Measurements from ENCODE around the gene GUCA1A. TPM values are rescaled to one million over a fixed set of nuclear protein-coding genes. Genes with fewer than 3 reads are reported as not detected.
"Not testable (repeated sequence)": the region's sequence is repeated elsewhere in the genome, so short reads cannot be mapped to it uniquely, and the experiment has no call there.

GUCA1A gene
- polyA plus RNA-seq, 3 donors, result 0.24 TPM; not detected in 2

DNA sequence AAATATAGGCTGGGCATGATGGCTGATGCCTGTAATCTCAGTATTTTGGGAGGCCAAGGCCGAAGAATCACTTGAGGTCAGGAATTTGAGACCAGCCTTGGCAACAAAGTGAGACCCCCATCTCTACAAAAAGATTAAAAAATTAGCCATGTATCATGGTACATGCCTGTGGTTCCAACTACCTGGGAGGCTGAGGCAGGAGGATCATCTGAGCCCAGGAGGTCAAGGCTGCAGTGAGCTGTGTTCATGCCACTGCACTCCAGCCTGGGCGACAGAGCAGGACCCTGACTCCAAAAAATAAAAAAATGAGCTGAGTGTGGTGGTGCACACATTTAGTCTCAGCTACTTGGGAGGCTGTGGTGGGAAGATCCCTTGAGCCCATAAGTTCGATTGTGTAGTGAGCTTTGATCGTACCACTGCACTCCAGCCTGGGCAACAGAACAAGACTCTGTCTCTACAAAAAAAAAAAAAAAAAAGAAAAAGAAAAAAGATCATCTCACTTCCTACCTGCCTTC, 31.7 kb downstream of the GUCA1A start:
- DNase-seq, result no peak

- DNase-seq, result not testable (repeated sequence)
Measured at GRCh38 chr6:42207559-42207958, 34.4 kb downstream of the GUCA1A start.

DNA sequence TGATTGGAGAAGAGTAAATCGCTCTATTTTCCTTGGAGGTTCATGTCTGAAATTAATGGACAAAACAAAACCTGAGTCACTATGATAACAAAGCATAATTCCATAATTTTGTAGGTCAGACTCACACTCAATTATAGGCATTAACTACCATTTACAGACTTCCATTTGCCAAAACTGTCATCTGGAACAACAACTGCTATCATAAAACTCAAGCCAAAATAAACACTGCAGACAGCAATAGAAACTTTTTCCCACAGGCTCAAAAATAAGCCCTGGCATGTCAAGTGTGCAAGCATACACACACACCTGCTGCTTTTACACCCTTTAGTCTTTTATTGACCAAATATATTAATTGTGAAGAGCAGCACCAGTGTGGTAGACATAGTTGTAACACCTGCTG, 37.4 kb downstream of the GUCA1A start:
- no peak for DNase-seq

GRCh38 chr6:42211726-42212125, 38.6 kb downstream of the GUCA1A start:
- no peak for DNase-seq

DNA sequence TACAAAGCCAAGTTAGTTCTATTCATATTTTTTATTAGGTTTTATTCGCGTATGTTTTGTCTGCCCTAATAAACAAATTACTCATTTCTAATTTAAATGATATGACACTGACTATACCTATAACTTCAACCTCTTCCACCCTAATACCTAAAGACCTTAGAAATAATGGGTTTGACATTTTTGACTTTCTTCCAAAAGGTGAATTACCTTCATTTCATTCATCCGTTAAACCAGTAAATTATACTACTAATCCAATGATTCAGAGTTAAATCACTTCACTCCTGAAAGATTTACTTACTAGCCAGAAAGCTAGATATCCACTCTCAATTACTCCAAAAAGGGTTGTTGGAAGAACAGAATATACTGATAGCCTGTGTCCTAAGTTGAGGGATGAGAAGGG, 39.3 kb downstream of the GUCA1A start:
- no peak for DNase-seq

GRCh38 chr6:42216495-42216894, 43.3 kb downstream of the GUCA1A start:
- DNase-seq, result not testable (repeated sequence)

DNA sequence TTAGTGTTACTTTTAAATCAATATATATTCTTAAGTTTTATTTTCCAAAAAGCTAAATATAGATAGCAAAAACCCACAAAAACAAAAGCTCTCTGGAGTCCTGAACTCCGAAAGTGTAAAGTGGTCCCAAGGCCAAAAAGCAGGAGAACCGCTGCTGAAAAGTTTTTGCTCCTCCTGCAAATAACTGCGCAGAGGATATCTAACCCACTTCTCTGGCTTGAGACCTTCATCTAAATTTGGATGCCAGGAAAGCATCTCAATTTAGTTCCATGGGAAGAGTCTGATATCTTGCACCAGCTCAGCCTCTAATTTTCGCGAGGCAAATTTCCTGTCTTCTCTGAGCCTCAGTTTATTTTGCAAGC, 44.0 kb downstream of the GUCA1A start:
- DNase-seq, result no peak

- peak; percentile 96 for DNase-seq
Measured at GRCh38 chr6:42217519-42218367, 44.6 kb downstream of the GUCA1A start, which contains the start of gene MRPS10. MRPS10 (minus strand) TSS chr6:42217861; CDS start chr6:42217849, 12 bp downstream.

GRCh38 chr6:42220807-42221206, 47.6 kb downstream of the GUCA1A start:
- DNase-seq, result no peak

DNA sequence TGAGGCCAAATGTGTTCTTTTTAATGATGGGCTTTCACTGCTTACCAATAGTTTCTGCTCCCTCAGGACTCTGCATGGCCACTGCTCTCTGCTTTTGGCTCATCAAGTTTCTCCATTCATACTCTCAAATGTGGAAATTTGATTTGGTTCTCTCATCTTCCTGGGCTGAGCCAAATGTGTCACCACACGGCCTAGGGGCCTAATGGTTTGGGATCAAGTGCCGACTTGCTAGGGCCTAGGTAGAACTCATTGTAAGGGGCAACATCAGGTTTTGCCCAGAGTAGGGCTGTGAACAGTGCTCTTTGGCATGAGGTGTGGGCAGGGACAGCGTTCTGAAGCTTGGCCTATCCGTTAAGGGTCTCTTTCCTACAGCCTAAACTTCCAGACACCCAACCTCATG, 48.4 kb downstream of the GUCA1A start:
- no peak for DNase-seq

DNA sequence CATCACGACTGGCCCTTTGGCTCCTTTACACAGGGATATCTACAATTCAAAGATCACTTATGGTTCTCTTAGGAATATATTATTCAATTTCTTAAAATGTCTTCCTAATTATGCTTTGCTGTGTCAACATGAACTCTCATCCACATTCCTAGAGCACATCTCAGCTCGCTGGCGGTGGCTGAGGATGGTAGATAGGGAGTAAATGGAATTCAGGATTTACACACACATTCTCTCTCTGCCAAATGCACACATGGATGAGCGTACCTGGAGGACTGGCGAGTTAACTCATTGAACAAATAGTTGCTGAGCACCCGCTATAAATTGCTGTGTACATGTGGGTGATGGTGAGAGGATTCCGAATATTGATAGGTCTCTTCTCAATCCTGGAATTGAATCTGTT, 49.3 kb downstream of the GUCA1A start:
- no peak for DNase-seq

DNA sequence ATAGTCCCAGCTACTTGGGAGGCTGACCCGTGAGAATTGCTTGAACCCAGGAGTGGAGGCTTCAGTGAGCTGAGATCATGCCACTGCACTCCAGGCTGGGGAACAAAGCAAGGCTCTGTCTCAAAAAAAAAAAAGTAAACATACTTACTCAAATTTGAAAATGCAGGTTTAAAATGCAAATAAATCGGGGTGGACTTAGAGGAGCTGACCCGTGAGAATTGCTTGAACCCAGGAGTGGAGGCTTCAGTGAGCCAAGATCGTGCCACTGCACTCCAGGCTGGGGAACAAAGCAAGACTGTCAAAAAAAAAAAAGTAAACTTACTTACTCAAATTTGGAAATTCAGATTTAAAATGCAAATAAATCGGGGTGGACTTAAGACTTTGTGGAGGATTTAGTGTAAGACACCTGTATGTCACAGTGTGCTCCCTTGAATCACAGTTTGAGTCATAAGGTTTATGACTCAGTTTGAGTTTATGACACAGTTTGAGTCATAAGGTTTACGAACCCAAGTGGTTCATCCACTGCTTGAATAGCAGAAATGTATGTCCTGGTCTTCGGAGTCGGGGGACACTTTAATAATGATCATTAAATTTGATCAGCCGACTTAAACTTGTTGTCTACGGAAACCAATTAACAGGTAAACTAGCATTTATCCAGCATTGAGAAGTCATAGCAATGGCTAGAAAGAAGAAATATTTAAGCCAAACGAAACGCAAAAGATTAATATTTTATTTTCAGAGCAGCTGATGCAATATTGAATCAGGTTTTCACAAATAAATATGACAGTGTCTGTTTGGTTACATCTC, 51.3 kb downstream of the GUCA1A start:
- DNase-seq, result no peak

- no peak for DNase-seq
Measured at GRCh38 chr6:42225029-42225339, 51.8 kb downstream of the GUCA1A start.

GRCh38 chr6:42225419-42225818, 52.3 kb downstream of the GUCA1A start:
- DNase-seq, result no peak

- DNase-seq, result no peak
Measured at GRCh38 chr6:42226161-42226611, 53.0 kb downstream of the GUCA1A start.

GRCh38 chr6:42226645-42227143, 53.5 kb downstream of the GUCA1A start:
- no peak for DNase-seq

- no peak for DNase-seq
Measured at GRCh38 chr6:42227173-42227850, 54.1 kb downstream of the GUCA1A start.

DNA sequence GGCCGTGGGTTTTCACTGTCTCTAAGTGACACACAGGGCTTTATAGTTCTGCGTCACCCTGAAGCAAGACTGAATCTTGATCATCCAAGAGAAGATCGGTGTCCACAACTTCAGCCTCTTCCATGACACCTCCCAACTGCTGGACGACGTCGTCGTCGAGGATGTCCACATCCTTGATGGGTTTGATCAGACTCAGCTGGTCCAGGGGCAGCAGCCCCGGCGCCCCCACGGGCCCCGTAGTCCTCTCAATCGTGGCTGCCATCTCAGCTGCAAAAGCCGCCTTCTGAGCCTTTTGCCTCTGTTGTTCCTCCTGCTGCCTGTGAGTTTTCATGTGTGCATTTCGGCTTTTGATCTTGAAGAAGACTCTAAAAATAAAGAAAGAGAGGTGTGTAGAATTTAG, 55.1 kb downstream of the GUCA1A start:
- DNase-seq, result no peak
